NCI-H82 treated with DMSO at 0.1 percent for 48 hours (cell line): ENCODE measurements around the gene KICS2.

Experiments used
- DNase-seq: peaks from one replicate; lab custom pipeline; 2025; ENCODE audit not compliant: unreplicated experiment; lab: John Stamatoyannopoulos, UW

The KICS2 gene

DNA sequence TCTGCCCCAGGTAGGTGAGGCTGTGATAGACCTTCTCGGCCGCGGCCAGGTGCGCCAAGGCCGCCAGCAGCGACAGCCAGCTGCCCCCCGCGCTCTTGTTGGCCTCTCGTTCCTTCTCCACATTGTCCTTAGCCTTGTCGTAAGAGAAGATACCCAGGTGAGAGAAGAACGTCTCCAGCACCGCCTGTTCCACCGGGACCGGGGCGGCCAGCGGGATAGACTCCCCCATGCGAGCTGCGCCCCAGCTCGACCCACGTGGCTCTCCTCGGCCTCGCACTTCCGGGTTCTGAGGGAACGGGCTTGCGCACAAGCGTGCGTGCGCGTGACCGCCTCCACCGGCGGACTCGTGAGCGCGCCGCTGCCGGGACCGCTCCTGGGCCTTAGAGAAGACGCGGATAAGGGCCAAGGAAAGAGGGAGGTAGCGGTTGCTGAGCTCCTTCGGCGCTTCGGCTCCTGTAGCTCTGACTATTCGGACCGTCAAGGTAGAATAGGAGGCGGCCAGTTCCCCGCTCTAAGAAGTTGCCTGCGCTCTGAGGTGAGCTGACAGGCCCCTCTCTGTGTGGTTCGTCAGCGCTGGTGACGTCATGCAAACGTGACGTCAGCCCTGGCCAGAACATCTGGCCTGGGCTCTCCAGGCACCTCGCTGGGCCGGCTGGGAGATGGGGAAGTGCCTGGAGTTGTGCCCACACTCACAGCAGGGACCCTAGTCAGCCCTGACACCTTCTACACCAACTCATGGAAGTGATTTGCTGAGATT is at the start of gene KICS2:
Gene KICS2, minus strand, starts transcription at position 288 of the 757 bp plus-strand sequence. Its CDS starts 59 bp downstream, at position 229.
- DNase-seq = peak; percentile 60

DNA sequence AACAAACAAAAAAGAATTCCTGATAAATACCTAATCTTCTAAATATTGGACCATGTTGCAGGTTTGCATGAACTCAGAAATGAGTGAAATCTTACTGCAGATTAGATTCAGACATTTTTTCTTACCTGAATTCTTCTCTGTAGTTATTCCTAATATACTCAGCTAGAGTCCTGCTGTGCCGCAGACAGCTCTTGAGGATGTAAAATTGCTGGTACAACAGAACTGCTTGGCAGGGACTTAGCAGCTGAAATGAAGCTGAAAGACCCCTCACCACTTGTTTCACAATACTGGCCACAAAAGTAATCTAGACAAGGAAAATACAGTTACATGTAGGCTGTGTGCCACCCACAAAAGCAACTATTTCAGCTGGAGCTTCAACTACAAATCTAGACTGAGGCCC is 48.3 kb upstream of the KICS2 start:
- no peak for DNase-seq

DNA sequence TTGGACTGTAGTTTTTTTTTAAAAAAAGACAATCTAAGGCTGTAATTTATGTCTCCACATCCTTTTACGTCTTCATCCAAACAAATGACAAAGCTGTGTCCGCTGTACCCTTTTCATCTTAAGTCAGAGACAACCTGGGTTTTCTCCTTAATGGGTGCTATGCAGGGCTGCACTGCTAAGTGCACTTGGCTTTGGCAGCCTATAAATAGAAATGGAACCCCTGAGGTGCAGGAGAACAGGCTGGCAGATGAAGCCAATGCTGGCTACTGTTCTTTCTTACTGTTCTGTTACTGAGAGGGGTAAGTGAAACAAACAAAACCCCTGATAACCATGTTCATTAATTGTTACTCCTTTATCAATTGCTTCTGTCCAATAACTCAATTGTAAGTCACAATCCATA is 47.1 kb upstream of the KICS2 start:
- no peak for DNase-seq

DNA sequence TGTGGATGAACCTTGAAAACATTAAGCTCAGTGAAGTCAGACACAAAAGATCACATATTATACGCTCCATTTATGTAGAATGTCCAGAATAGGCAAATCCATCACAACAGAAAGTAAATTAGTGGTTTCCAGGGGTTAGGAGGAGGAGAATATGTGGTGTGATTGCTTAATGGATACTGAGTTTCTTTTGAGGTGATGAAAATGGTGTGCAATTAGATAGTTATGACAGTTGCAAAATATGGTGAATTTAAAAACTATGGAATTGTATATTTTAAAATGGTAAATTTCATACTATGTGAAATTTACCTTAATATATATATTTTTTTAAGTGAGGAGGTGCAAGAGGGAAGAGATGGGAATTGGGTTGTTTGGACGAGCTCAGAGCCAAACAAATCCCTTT is 46.3 kb upstream of the KICS2 start:
- no peak for DNase-seq

DNA sequence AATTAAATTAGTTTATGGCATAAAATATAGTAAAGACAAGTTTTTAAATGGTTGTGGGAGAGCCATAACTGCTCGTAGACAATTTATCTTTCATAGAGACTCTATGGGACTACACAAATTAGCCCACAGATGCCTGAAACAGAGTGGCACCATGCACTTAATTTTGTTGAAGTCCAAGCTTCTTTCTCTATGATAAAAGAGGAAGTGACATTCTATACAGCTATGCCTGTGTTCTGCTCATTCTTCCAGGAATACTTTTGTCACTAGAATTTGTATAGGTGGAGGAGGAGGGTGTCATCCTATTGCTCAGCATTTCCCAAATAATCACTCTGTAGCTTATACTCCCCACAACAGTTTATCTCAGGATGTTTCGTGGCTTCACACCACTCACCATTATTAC is 43.7 kb upstream of the KICS2 start:
- no peak for DNase-seq

DNA sequence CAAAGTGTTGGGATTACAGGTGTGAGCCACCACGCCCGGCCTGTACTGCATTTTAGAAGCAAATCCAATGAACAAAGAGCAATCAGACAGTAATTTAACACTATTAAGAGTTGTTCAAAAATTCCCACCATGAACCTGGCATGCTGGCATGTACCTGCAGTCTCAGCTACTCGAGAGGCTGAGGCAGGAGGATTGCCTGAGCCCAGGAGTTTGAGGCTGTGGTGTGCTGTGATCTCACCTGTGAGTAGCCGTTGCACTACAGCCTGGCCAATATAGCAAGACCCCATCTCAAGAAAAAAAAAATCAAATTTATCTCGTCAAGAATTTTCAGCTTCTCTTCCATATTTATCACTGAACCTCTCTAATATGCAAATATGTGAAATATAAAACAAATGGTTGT is 39.7 kb upstream of the KICS2 start:
- DNase-seq = no peak

DNA sequence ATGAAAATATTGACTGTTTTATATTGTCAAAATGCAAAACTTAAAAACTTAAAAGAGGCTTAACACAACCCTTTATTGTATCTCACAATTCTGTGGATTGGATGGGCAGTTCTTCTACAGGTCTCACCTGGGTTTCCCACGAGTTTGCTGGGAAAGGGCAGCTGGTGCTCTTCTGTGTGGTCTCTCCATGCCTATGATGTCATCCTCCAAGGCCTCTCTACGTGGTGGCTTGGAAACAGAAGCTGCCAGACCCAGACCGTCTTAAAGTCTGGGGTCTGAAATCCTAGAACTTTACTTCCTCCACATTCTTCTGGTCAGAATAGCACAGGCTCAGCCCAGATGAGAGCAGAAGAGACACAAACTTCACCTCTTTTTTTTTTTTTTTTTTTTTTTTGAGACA is 36.5 kb upstream of the KICS2 start:
- DNase-seq = no peak

DNA sequence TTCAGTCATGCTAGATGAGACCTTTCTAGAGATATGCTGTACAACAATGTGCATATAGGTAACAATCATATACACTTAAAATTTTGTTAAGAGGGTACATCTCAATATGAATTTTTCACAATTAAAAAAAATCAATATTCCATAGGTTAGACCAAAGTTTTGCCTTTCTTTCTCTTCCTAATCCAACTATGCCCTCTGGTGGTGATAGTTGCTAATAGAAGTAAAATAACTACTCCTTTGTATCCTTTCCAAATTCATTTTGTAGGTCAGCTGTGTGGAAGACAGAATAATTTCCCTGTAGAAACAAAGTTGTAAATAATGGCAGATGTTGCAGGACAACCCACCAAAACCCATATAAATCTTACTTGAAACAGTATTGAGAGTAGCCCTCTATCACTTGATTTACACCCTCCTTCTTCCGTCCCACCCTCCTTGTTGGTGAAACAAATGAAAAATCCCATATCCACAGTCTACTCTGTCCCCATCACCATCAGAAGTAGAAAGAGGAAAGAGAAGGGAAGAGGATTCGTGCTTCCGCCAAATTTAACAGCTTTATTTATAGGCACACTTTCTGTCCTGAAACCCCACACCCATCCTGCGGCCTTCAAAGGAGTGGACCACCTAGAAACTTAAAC is 34.2 kb upstream of the KICS2 start:
- peak; percentile 17 for DNase-seq

DNA sequence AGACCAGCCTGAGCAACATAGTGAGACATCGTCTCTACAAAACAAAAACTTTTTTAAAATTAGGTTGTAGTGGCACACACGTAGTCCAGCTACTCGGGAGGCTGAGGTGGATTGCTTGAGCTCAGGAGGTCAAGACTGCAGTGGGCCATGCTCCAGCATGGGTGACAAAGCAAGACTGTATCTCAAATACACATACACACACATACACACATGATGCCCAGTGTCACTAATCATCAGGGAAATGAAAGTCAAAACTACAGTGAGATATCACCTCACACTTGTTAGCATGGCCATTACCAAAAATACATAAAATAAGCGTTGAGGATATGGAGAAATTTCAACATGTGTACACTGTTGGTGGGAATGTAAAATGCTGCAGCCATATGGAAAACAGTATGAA is 33.2 kb upstream of the KICS2 start:
- DNase-seq = no peak

DNA sequence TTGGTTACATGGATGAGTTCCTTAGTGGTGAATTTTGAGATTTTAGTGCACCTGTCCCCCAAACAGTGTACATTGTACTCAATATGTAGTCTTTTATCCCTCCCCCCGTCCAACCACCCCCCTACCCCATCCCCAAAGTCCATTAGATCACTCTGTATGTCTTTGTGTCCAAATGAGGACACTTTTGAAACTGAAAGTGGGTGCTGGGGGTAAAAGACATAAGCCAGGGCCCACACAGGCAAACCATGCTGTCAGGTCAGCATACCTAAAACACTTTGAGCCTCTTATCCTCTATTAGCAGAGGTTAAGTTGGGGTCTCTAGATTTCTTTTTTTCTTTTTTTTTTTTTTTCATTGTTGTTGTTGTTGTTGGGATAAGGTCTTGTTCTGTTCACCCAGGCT is 31.3 kb upstream of the KICS2 start:
- no peak for DNase-seq

DNA sequence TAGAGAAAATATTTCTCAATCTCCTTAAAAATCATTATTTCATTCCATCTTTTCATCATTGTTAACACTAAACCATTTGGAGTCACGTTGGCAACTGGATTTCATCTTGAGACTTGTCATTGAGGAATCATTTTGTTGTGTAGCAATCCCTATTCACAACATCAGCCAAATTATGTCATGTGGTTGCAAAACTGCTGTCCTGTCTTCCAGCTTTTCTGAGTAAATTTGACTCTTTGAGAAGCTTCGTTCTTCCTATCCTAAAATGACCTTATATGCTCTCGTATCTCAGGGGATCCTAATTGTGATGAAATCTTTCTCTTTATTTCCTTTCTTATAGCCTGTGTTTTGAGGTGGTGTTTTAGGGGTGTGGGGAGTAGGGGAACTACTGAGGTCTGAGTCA is 30.6 kb upstream of the KICS2 start:
- DNase-seq = no peak

DNA sequence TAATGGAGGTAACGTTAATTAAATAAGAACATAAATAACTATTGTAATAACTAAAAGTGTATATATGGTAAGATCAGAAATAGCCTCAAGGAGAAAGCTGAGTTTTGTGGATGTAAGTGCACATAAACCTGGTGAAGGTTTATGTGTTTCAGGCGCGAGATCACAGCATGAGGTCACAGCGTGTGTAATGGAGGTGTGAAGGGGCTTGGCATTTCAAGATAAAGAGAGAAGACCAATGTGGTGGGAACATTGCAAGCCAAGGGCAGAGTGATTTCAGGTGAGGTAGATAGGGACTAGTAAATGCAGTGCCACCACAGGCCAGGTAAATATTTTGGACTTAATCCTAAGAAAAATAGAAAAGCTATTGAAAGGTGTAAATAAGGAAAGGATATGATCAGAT is 21.7 kb upstream of the KICS2 start:
- DNase-seq = no peak

DNA sequence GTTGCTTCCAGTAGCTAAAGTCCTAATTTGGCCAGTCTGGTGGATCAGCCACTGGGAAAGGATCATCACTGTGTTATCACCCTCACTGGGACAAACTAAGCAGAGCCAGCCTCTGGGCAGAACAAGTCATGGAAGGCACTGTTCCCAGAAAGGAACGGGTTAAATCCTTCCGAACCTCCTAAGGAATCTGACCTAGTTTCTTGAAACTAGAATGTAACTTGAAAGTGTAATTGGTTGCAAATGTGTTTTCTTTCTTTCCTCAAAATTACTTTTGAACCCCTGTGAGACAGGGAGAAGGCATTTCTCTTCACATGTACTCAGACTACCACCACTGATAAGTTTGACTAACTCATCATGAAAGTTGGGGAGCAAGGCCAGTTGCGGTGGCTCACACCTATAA is 18.7 kb upstream of the KICS2 start:
- DNase-seq = no peak

DNA sequence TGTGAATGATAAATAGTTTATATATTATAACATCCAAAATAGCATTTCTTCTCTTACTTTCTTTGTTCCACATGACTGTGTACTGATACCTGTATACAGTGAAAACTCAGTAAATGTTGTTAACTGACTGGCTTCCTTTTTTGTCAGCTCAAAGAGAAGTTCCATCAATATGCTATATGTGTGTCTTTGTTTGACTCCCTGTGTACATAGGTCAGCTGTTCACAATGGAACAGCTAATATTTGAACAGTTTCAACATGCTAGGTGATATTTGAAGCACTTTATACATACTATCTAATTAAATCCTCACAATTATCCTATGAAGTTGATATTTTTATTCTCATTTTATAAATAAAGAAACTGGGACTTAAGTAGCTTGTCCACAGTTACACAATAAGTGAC is 15.3 kb upstream of the KICS2 start:
- DNase-seq = no peak

DNA sequence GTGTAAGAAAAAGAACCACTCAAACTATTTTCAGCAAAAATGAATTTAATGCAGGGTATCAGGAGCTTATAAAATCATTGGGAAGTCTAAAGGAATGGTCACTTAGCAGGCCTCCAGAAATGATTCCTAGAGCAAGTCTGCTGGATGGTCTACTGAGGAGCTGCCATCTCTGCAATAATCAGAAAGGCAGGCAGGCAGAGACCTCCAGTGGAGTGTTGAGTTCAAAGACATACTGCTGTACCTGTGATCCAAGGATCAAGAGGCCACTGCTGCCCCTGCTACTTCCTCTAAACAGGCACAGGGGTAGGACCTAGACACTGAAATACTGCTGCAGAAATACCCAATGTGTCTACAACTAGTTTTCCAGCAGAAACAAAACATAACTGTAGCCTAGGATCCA is 14.5 kb upstream of the KICS2 start:
- no peak for DNase-seq

DNA sequence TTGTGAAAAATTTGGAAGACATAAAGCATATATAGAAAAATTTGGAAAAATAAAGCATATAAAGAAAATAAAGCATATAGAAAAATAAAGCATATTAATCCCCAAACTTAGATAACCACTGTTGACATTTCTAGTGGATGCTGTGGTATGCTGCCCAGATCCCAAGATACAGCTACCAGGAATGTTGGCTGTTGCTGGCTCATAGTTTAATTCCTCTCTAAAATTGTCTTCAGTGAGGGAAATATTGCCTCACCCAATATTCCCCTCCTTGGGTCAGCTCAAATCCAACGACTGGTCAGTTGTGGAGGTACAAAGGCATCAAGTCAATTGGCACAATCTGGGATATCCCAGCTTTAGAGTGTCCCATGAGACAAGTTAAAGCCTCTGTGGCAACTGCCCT is 10.1 kb upstream of the KICS2 start:
- DNase-seq = no peak

DNA sequence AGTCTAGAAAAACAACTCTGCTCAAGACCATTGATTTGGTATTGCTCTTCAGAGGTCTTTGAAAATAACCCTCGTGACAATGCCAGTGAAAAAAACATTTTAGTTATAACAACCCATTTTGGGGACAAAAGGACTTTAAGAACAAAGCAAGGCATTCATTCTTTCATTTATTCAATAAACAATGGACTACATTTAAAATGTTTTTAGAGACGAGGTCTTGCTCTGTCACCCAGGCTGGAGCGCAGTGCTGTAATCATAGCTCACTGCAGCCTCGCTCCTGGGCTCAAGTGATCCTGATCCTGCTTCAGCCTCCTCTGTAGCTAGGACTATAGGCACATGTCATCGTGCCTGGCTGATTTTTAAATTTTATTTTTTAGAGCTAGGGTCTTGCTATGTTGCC is 7.7 kb upstream of the KICS2 start:
- DNase-seq = no peak

DNA sequence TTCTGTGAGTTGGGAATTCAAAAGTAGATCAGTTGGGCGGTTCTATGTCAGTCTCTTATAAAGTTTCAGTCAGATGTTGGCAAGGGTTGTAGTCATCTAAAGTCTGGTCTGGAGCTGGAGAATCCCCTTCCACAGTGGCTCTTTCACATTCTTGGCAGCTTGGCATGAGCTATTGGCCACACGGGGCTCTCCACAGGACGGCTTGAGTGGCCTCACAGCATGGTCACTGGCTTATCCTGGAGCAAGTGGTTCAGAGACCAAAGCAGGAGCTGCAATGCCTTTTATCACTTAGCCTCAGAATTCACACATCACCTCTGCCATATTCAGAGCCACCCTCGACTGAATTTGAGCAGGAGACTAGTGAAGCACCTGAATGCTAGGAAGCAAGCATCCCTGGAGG is 7.1 kb upstream of the KICS2 start:
- DNase-seq = no peak

DNA sequence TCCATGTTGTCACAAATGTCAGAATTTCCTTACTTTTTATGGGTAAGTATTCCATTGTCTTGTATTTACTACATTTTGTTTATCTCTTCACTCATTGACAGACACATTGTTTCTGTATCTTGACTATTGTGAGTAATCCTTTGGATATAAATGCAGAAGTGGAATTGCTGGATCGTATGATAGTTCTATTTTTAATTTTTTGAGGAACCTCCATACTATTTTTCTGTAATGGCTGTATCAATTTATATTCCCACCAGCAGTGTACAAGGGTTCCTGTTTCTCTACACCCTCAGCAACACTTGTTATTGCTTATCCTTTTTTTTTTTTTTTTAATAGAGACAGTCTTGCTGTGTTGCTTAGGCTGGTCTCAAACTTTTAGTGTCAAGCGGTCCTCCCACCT is 3.5 kb upstream of the KICS2 start:
- DNase-seq = no peak

DNA sequence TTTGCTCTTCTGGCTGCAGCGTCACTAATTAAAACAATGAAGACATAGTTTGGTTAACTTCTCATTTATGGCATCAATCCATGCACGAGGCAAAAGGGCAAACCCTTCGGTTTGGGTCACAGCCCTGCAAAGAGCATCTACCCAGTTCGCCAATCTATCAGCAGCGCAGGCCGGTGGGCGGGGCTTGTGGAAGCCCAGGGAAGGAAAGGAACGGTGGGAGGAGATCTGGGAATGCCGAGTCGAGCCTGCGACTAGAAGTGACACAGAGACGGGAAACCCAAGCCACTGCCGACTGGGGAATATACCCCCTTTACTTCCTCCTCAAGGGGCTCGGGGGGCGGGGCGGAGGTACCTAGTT is 466 bp downstream of the KICS2 start:
- peak; percentile 72 for DNase-seq

DNA sequence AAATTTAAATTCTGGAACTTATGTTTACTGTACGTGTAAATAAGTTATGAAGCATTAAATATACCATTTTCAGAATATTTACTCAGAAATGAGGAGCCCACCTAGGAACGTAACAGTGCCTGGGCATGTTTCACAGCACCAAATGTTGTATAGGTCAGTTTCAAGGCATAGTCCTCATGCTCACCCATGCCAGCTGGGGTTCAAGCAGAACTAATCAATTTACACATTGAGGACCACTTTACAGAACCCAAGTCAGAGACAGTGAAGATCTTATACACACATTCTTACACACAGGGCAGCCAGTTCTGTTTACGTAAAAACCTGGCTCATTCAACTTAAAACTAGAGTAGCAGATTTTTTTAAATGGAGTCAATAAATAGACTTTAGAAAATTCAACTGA is 2.0 kb downstream of the KICS2 start:
- no peak for DNase-seq

DNA sequence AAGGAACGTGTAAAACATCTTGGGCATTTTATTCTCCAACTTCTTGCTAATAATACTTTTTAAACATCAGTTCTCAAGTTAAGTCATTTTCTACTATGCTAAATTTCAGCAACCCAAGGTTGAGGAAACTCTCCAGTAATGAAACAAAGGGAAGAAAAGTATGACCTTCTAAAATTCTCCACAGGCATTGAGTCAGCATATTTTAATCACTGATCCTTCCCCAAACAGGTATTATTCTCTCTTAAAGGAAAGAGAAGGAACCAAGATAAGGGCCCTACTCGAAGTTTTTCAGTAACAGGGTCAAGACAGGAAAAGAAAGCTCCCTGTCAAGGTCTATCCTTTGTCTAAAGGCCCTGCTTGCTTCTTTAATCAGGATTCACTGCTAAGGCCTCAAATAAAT is 3.0 kb downstream of the KICS2 start:
- DNase-seq = no peak

DNA sequence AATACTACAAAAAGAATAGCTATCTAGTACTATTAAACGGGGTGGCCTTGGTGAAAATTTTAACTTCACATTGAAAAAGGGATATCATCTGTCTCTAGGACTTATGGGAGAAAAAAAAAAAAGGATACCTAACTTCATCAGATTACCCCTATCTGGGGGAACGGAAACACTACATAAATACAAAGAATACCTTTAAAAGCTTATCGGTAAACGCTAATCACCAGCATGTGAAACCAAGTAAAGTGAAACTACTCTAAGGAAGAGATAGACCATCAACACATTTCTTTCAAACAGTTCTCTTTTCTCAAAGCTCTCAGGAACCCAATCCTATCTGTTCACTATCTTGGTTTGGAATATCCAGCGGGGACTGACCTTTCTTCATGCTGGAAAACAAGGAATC is 3.5 kb downstream of the KICS2 start:
- no peak for DNase-seq
